Omental fat pad (tissue), 4 donors: ENCODE results near the gene MFF. TPM values are rescaled to one million over a fixed set of nuclear protein-coding genes. Genes with fewer than 3 reads are reported as not detected.

Source experiments
- ATAC-seq: fragments of 150-250 bp; one replicate; pipeline ENCODE4 v1.9.1; 2016; ENCODE audit warnings: mild to moderate bottlenecking, moderate library complexity; ENCODE audit not compliant: low FRiP score
- DNase-seq: peaks from one replicate; pipeline ENCODE4 v3.0.0-alpha.2; 2019; ENCODE audit warnings: low spot score
- total RNA-seq, 4 donors: library from RNA; depleted of rRNA; stranded (reverse); fragments of >200 nt; gene quantifications; one replicate each; pipeline ENCODE4 v1.1.0, GENCODE V29; 2016
- TF ChIP-seq, protein P1 (sequence below), 3 donors: fragments of 450-650 bp; IDR thresholded peaks; one replicate each; pipeline ENCODE4 v1.5.1; 2016 to 2017; ENCODE audit warnings: antibody characterized with exemption in 3 of 3, mild to moderate bottlenecking in 3 of 3, moderate library complexity in 2 of 3

The MFF gene
- total RNA-seq, 4 donors from 2014 or later: 67.1 to 98.0 (median 87.4) TPM

DNA sequence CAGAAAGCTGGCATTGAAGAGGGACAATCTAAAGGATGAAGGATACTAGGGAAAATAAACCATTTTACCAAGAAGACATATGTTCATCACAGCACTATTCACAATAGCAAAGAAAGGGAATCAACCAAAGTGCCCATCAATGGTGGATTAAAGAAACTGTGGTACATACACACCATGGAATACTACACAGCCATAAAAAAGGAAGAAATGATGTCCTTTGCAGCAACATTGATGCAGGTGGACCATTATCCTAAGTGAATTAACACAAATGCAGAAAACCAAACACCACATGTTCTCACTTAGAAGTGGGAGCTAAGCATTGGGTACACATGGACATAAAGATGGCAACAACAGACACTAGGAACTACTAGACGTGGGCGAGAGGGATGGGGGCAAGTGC, 7.2 kb upstream of the MFF start:
- ATAC-seq: no peak
- TF ChIP-seq, protein P1, sequence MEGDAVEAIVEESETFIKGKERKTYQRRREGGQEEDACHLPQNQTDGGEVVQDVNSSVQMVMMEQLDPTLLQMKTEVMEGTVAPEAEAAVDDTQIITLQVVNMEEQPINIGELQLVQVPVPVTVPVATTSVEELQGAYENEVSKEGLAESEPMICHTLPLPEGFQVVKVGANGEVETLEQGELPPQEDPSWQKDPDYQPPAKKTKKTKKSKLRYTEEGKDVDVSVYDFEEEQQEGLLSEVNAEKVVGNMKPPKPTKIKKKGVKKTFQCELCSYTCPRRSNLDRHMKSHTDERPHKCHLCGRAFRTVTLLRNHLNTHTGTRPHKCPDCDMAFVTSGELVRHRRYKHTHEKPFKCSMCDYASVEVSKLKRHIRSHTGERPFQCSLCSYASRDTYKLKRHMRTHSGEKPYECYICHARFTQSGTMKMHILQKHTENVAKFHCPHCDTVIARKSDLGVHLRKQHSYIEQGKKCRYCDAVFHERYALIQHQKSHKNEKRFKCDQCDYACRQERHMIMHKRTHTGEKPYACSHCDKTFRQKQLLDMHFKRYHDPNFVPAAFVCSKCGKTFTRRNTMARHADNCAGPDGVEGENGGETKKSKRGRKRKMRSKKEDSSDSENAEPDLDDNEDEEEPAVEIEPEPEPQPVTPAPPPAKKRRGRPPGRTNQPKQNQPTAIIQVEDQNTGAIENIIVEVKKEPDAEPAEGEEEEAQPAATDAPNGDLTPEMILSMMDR (IDR thresholded peaks at IDR 0.05): no peak
- no peak for DNase-seq

DNA sequence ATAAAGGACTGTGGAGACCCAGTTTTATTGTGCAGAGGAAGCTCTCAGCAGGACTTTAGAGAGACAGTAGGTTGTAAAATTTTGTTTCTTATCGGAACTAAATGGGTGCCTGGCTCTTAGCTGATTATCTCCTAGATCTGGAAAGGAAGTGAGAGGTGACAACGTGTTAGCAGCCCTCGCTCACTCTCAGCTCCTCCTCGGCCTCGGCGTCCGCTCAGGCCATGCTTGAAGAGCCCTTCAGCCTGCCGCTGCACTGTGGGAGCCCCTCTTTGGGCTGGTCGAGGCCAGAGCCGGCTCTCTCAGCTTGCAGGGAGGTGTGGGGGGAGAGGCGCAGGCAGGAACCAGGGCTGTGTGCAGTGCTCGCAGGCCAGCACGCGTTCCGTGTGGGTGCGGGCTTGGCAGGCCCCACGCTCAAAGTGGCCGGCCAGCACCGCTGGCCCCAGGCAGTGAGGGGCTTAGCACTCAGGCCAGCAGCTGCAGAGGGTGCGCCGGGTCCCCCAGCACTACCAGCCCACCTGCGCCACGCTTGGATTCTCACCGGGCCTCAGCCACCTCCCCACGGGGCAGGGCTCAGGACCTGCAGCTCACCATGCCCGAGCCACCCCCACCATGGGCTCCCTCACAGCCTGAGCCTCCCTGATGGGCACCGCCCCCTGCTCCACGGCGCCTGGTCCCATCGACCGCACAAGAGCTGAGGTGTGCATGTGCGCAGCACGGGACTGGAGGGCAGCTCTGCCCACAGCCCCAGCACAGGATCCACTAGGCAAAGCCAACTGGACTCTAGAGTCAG, 4.6 kb upstream of the MFF start:
- ATAC-seq (no peak), DNase-seq (no peak)
- TF ChIP-seq, protein P1 (IDR thresholded peaks at IDR 0.05): no peak

DNA sequence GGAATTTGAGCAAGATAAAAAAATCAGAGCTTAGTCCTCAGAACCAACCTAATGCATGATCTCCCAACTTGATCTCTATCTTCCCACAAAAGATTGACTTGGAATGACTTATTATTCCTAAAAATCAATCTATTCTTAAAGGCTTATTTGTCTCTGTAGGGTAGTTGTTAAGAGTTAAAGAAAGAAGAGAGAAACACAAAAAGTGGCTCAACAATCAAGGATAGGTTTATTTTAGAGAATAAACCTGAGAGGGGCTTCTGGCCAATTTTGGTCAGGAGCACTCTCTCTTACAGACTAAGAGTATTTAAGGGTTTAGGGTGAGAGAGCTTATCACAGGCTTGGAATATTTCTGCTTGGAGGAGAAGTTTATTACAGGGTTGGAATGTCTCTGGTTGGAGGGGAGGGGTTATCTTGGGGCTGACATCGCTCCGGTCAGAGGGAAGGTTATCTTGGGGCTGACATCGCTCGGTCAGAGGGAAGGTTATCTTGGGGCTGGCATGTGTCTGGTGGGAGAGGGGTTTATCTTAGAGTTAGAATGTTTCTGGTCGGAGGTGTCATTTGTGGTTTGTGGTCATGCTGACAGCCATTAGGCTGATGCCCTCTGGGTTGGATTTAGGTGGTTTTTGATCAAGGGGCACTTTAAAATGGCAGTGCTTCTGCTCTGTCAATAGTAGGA, 2.4 kb upstream of the MFF start:
- TF ChIP-seq, protein P1 (IDR thresholded peaks at IDR 0.05): no peak
- DNase-seq (no peak), ATAC-seq (no peak)

DNA sequence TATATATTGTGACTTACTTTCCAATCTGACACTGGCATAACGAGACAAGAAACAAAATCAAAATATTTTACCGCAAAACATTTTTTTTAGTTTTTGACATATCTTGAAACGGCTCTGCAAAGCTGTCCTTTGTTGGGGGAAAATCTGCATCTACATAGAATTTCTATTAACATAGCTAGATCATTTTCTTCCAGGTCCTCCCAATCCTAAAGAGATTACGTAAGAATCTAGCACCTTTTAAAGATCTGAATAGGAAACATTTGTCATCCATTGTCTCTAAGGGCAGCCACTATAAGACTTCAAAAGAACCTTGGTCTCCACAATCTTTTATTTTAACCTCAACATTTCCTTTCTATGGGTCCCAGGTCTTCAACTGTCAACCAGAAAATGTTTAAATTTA, 1.2 kb upstream of the MFF start:
- DNase-seq (no peak), ATAC-seq (no peak)
- TF ChIP-seq, protein P1 (IDR thresholded peaks at IDR 0.05): no peak

DNA sequence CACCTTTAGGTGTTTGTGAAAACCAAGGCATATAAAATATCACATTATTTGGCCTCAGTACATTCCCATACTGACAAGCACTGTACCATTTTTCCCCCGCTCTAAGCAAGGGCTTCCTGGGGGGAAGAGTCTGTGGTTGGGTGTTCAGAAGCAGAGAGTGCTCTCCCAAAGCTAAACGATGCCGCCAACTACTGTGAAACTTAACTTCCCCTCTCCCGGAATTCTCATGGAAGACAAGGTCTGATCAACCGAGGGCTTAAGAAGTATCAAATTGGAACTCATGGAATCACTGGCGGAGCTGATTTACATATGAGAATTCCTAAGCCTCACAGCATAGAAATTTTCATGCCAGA, 433 bp upstream of the MFF start:
- TF ChIP-seq, protein P1 (IDR thresholded peaks at IDR 0.05): no peak
- no peak for ATAC-seq
- no peak for DNase-seq

DNA sequence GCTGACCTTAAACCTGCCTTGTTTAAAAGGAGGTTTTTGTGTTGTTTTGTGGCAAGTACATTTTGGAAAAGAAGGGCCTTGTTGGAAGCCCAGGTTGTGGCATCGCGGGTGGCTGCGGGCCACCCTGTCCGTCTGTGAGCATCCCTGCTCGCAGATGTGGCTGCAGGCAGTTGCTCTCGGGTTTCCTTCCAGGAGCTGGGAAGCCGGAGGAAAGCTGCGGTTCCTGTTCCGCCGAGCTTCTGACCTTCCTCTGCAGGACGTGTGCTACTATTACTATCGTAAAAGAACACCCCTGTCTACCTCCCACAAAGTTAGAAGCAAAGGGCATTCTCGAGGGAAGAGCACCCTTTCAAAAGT, 766 bp downstream of the MFF start:
- DNase-seq (no peak), ATAC-seq (no peak)
- TF ChIP-seq, protein P1 (IDR thresholded peaks at IDR 0.05): no peak

DNA sequence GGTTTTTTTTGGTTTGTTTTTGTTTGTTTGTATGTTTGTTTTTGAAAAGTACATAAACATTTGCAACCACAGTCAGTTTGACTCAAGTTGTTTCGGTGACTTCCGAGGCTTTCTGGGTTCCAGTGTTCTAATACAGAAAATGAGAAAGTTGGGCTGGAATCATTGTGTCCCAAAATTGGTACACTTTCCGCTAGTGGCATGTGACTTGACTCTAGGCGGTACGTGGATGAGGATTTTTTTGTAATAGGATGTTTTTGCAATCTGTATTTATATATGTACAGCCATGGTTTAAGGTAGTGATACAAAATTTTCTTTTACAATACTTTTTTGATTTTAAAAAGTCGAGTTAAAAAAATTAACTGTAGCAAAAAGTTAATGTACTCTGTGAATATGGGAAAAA, 1.7 kb downstream of the MFF start:
- no peak for DNase-seq
- TF ChIP-seq, protein P1 (IDR thresholded peaks at IDR 0.05): no peak
- no peak for ATAC-seq
